ENCODE measurements around the gene SH3GL1.

DNA sequence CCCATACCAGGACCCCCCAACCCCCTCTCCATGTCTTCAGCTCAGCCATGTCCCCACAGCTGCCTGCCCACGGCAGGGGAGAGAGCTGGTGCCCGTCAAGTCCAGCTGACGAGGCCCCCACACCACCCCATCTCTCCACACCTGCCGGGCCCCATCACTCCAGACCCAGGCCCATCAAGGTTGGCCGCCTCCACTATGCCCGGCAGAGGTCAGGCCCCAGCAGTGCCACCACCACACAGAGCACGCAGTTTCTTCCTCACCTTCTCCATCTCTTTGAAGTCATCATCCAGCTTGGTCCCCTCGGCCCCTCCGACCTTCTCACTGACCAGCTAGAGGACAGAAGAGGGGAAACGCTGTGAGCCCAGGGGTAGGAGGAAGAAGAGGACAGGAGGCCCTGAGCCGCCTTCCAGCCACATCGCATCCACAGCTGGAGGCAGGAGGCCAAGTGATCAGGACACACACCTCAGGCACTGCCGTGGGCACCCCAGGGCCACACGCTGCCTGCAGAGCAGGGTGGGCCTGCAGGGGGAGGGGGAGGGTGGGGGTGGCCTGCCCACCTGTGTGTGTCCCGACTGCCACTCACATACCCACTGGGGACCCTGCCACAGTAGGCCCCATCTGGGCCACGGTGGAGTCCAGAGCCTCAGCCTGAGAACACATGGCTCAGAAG lies 33.5 kb downstream of the SH3GL1 start:
- TF ChIP-seq NFRKB (IDR thresholded peaks at IDR 0.05) (no peak), FOXK2 (IDR thresholded peaks at IDR 0.05) (no peak), ELF4 (IDR thresholded peaks at IDR 0.05) (no peak), FOXM1 (IDR thresholded peaks at IDR 0.05; ENCODE audit: borderline replicate concordance) (no peak), CTBP1 (IDR thresholded peaks at IDR 0.05; ENCODE audit: borderline replicate concordance) (no peak), SP1 (IDR thresholded peaks at IDR 0.05) (no peak), ARNT (IDR thresholded peaks at IDR 0.05) (no peak), BHLHE40 (IDR thresholded peaks at IDR 0.05; ENCODE audit: borderline replicate concordance) (no peak), TARDBP (IDR thresholded peaks at IDR 0.05) (no peak), HDGF (IDR thresholded peaks at IDR 0.05; ENCODE audit: borderline replicate concordance) (no peak), ZNF384 (IDR thresholded peaks at IDR 0.05) (no peak), SUZ12 (IDR thresholded peaks at IDR 0.05) (no peak), L3MBTL2 (conservative IDR thresholded peaks at IDR 0.05) (no peak)
- TF ChIP-seq, protein P1, sequence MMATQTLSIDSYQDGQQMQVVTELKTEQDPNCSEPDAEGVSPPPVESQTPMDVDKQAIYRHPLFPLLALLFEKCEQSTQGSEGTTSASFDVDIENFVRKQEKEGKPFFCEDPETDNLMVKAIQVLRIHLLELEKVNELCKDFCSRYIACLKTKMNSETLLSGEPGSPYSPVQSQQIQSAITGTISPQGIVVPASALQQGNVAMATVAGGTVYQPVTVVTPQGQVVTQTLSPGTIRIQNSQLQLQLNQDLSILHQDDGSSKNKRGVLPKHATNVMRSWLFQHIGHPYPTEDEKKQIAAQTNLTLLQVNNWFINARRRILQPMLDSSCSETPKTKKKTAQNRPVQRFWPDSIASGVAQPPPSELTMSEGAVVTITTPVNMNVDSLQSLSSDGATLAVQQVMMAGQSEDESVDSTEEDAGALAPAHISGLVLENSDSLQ (IDR thresholded peaks at IDR 0.05): no peak

All from HEK293T (cell line).